GM19468 (cell line): Measurements from ENCODE around the gene ACAP3.
"Not testable (repeated sequence)": the region's sequence is repeated elsewhere in the genome, so short reads cannot be mapped to it uniquely, and the experiment has no call there.

Experiments used
- ATAC-seq: cut with Tn5 transposase; IDR thresholded peaks from one replicate; pipeline ENCODE4 v1.9.1; 2021; ENCODE audit warnings: mild to moderate bottlenecking, moderate library complexity, moderate number of reproducible peaks; ENCODE audit not compliant: unreplicated experiment; ENCODE audit errors: extremely low read depth

ACAP3 gene

DNA sequence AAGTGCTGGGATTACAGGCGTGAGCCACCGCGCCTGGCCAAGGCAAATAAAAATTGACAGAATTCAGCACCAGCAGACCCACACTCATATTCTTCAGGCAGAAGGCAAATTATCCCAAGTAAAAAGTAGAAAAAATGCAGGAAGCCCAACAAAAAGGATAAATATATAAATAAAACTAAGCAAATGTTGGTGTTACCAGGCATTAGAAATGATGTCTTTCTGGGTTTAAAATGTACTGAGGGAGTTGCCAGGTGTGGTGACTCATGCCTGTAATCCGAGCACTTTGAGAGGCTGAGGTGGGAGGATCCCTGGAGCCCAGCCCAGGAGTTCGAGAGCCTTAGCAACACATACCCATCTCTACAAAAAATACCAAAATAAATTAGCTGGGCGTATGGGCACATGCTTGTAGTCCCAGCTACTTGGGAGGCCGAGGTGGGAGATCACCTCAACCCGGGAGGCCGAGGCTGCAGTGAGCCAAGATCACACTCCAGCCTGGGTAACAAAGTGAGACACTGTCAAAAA lies 10.5 kb upstream of the ACAP3 start:
- no peak for ATAC-seq

DNA sequence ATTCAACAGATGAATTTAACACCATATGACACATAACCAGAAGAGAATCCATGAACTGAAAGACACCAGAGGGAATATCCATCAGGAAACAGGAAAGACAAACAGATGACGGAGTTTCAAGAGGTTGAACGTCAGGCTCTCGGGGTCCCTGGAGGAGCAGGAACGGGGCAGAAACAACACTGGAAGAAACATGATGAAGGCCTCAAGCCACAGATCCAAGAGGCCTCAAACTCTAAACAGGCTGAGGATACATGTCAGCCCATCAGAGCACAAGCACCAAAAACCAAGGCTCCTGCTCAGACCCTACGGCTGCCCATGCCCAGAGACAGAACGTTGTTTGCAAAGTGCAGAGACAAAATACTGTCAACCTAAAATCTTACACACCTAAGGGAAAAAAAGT lies 9.7 kb upstream of the ACAP3 start:
- no peak for ATAC-seq

DNA sequence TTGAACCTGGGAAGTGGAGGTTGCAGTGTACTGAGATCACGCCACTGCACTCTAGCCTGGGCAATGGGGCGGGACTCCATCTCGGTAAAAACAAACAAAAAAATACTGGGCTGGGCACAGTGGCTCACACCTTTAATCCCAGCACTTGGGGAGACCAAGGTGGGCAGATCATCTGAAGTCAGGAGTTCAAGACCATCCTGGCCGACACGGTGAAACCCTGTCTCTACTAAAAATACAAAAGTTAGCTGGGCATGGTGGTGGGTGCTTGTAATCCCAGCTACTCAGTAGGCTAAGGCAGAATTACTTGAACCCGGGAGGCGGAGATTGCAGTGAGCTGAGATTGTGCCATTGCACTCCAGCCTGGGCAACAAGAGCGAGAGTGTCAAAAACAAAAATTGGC lies 8.5 kb upstream of the ACAP3 start:
- ATAC-seq: not testable (repeated sequence)

DNA sequence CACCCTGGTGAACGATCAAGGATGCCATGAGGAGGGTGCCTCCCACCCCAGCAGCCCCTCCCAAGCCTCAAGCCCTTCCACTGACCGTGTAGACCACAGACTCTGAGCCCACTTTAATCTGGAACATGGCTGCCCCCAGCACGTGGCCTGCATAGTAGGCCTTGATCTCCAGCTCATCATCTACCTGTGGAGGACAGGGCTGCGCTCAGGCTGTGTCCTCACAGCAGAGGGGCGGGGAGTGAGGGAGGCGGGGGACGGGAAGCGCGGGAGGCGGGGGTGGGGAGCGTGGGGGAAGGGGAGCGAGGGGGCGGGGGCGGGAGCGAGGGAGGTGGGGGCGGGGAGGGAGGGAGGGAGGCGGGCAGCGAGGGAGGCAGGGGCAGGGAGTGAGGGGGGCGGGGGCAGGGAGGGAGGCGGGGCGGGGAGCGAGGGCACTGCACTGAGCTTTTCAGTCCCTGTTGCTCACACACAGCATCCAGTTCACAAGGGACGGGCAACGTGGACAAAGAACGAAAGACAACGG lies 7.8 kb upstream of the ACAP3 start:
- ATAC-seq: no peak

DNA sequence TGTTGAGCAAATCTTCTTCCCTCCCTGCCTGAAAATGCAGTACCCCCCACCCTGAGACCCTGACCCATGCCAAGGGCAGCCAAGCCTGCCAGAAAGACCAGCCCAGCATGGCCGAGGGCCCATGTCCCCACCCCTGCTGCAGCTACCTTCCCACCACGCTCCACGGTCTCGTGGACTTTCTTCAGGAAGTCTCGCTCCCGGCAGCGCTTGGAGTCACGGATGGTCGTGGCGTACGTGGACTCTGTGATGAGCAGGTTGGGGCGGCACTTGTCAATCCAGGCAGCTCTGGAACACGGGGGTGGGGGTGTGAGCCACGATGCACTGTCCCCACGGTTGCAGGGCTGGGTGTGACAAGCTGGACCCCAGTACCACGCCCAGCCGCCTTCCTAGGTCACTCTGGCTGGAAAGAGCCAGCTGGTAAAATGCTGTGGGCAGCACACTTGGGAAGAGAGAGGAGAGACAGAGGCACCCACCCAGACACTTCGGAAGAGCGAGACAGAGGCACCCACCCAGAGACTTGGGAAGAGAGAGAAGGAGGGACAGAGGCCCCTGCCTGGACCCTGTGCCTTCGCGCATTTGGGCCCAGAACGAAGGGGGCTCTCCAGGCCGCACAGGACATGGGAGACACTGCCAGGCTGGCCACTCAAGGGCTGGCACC lies 7.1 kb upstream of the ACAP3 start:
- ATAC-seq: no peak

DNA sequence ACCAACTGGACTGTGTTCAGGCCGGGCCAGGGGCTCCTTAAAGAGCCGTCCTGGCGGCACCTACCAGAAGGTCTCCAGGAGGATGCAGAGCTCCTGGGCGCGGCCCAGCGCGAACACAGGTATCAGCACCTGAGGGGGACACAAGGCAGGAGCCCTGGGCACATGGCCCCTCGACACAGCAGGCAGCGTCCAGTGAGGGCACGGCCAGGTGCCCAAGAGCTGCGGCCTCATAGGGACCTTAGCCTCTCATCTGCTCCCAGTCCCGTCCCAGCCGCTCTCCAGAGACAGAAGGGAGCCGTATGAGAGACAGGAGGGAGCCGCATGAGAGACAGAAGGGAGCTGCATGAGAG lies 6.5 kb upstream of the ACAP3 start:
- no peak for ATAC-seq

DNA sequence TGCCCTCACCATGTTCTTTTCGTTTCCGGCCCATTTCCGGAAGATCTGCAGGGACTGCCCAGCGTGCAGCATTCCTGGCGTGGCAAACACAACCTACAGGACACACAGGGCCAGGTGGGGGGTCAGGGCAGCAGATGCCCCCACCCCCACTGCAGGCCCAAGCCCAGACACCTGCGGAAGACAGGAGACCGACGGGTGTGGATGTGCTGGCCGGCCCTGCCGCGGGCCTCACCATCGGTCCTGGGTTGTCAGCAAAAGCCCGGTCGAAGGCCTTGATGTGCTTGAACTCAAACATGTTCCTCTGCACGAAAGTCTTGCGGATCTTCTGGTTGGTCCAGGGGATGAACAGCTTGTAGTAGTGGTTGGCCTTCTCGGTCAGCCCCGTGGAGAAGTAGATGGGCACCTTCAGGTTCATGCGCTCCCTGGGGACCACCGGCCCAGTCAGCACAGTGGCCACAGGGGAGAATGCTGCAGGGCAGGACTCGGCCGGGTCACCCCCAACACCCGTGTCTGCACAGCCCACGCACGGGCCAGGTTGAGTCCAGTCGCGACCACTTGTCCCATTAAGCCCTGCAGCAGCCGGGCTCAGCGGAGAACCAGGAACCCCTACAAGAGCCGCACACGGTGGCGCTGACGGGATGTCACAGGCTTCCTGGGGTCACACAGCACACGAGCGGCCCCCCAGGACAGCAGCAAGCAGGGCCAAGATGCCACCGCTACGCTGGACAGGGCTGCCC lies 5.9 kb upstream of the ACAP3 start:
- ATAC-seq: no peak

DNA sequence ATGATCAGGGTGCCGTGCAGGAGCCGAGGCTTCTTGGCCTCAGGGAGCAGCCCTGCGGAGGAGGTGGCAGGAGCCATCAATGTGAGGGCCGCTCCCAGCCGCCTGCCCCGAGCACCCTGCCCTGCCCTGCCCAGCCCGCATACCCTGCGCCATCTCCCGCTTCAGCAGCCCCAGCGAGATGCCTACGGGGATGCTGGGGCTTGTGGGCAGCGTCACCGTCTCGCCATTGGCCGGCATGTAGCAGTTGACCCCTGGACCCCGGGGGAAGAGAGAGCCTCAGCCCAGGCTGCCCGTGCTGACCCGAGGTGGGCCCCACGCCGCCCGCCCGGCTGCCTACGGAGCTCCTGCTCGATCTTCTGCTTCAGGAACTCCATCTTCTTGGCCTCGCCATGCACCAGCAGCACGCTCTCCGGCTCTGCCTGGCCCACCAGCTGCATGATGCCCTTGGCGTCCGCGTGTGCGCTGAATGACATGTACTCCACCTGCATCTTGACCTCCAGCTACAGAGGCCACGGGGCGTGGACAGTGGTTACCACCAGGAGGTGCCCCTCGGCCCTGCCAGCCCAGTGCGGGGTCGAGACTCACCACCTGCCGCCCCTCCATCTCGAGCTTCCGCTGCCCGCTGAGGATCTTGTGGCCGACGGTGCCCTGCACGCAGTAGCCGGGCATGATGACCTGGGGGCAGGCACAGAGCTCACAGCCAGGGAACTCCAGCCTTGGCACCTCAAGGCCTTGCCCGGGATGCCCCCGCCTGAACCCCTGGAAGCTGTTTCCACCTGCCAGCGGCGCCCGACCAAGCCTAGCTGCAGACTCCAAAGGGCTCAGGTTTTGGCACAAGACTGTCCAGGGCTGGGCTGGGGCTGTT lies 5.0 kb upstream of the ACAP3 start:
- no peak for ATAC-seq

DNA sequence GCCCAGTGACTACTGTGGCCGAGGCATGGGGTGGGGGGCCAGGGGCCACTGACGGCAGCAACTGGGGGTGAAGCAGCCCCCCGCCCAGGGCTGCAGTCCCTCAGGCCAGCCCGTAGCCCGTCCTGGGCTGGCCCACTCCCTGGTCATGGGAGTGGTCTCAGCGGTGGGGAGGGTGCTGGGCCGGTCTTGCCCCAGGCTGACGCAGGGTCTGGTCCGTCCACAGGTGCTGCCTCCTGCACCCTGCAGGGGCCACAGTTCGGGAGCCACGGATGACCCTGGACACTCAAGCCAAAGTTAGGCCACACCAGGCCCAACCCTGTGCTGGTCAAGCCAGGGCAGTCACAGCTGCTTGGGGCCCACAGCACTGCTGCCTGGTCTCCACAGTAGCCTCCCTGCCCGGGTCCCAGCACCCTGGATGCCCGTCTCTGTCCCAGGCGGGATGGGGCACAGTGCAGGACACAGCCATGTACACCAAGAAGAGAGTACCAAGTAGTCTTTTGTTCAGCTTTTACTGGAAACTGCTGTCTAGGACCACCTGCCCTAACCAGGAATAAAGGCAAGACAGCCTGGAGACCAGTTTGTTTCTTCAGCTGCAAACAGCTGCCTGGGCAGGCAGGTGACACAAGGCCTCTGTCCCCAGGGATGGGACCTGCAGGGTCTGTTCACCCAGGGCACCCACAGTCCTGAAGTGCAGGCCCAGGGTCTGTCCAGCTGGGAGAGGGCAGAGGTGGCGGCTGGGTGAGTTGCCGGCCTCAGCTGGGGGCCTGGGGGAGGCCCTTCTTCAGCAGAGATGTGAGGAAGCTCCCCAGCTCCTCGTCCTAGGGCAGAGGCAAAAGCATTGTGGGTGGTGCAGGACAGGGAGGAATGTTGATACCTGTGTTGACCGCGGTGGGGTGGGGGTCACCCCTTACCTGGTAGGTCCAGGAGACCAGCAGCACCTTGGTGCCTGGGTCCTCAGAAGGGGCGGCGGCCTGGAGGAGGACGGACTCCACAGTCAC lies 3.7 kb upstream of the ACAP3 start:
- ATAC-seq: no peak

DNA sequence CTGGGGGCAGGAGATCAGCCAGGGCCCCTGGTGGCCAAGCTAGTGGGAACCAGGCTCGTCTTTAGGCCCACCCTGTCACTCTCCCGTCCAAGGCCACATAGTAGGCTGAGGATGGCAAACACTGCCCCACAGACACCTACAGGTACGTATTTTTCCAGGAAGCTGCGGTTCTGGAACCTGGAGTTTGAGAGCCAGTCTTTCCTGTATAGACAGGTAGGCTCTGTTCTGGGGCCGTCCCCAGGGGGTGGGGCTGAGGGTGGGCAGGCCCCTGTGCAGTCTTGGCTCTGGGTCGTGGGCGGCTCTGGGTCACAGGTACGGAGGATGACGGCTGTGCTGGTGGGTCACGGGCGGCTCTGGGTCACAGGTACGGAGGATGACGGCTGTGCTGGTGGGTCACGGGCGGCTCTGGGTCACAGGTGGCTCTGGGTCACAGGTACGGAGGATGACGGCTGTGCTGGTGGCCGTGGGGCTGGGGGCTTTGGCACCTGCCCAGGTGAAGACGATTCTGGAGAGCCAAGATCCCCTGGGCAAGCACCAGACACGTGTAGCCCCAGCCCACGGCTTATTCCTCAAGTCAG lies 2.8 kb upstream of the ACAP3 start:
- ATAC-seq: no peak

DNA sequence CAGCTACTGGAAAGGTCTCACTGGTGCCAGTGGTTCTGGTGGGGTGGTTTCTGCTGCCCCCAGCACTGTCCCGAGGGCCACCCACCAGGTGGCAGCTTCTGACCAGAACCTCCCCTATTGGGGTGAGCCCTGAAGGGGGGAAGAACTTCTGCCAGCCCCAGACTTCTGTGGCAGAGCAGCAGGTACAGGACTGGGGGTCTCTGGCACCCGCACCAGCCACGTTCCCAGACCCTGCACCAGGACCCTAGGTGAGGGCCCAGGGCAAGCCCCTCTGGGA lies 2.3 kb upstream of the ACAP3 start:
- ATAC-seq: no peak

DNA sequence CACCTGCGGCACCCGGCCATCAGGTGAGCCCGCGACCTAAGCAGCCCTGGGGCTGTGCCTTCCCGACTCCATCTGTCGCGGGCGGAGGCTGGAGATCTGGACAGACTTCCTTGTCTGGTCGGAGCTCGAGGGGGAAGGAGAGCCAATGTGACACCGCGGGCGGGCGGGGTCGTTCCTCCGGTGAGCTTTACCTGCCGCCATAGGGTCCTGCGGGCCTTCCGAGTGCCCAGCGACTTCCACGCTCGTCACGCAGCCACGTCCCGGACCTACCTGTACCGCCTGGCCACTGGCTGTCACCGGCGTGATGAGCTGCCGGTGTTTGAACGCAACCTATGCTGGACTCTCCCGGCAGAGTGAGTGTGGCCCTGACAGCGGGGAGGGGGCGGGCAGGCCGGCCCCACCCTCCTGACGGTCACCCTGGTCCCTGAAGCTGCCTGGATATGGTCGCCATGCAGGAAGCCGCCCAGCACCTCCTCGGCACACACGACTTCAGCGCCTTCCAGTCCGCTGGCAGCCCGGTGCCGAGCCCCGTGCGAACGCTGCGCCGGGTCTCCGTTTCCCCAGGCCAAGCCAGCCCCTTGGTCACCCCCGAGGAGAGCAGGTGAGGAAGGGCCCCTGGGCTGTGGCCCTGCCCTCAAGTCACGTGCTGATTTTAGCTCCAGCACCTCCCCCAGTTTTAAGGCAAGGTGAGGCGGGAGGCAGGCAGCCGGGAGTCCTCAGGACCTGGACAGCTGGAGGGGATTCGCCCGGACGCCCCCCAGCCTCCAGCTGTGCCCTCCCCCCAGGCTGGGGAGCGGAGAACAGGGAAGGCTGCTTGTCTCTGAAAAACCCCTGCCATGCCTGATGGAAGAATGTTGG lies 1.8 kb upstream of the ACAP3 start:
- ATAC-seq: no peak

DNA sequence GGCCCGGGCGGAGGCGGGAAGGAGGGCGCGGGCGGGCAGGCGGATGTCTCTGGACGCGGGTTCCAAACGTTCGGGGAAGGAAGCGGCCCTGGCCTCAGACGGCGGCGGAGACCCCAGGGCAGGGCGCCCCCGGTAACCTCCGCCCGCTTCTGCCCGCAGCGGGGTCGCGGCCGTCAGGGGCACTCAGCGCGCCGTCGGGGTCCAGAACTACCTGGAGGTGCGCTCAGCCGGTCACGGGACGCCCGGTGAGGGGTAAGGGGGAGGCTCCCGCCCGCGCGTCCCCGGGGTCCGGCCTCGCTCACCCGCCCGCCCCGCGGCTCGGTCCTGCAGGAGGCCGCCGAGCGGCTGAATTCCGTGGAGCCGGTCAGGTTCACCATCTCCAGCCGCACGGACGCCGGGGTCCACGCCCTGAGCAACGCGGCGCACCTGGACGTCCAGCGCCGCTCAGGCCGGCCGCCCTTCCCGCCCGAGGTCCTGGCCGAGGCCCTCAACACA lies 1.1 kb upstream of the ACAP3 start:
- ATAC-seq: no peak

DNA sequence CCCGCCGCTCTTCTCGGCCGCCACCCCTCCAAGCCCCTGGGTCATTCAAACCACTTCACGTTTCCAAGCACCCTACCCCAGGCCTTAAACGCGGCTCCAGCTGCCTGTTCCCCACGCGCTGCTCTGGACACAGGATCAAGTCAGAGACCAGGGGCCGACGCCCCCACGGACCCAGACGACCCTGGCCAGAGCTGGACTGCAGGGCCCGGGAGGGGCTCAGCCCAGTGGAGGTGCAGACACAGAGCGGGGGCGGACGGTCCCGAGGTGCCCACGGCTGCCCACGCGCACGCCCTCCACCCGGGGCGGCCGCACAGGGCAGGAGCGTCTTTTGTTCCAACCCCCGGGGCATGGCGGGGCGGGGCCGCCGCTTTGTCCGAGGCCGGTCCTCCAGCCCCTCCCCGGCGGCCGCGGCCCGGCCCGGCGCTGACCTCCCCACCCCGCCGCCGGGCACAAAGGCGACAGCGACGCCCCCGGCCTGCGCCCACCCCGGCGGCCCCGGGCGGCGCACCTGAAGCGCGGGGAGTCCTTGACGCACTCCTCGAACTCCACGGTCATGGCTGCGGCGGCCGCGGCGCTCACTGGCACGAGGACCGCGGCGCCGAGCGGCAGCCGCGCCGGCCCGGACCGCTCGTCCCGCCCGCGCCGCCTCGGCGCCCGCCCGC lies 338 bp downstream of the ACAP3 start:
- peak; percentile 12 for ATAC-seq

DNA sequence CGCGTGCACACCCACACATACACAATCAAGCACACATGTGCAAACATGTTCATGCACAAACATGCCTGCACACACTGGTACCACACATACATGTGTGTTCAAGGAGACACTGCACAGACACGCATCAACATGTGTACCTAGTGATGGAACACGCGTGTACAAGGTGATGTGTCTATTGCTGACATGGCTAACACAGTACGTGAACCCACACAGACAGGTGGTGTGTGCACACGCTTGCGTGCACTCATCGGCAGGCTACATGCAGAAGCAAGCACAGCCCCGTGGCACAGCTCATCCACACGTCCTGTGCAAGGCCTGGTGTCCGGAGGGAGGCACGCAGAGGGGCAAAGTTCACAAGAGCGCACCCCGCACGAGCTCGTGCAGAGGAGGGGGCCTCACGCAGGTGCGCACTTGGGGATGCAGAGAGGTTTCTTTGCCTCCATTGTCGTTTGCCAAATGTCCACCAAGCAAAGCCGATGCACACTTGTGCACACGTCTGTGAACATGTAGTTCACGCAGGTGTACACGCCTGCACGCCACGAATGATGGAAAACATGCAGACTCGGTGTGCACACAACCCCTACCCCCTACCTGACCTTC lies 969 bp downstream of the ACAP3 start:
- ATAC-seq: no peak

DNA sequence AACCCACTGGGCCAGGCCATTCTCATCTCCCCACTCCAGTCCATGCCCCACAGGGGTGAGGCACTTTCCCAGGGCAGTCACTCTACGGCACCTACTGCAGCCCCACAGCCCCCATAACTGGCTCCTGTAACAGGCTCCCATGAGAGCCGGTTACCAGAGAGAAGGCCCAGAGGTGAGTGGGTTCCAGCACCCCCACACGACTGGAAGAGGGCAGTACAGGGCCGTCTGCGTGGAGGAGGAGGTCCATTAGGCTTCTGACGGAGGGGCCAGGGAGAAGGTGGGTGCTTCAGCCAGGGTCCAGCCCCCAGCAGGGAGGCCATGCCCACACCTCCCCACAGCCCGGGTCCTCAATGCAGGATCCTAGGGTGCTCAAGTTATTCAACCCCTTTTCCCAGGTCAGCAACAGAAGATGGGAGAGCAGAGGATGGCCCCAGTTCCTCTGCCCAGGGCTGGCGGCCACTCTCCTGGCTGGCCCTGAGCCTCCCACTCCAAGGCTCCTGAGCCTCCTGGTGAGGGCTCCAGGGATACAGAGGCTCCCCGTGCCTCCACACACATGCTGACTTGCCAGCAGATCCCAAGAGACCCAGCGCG lies 1.6 kb downstream of the ACAP3 start:
- ATAC-seq: no peak
